ENCODE results near the gene ACP5. TPM values are rescaled to one million over a fixed set of nuclear protein-coding genes. Genes with fewer than 3 reads are reported as not detected.
A peak's percentile ranks its signal among the peaks of the same experiment; 100 is the strongest.
"Not testable (repeated sequence)": the region's sequence is repeated elsewhere in the genome, so short reads cannot be mapped to it uniquely, and the experiment has no call there.

ACP5 gene
- total and polyA plus RNA-seq, 11 donors, result 0.56 to 54.1 (median 2.8) TPM

DNA sequence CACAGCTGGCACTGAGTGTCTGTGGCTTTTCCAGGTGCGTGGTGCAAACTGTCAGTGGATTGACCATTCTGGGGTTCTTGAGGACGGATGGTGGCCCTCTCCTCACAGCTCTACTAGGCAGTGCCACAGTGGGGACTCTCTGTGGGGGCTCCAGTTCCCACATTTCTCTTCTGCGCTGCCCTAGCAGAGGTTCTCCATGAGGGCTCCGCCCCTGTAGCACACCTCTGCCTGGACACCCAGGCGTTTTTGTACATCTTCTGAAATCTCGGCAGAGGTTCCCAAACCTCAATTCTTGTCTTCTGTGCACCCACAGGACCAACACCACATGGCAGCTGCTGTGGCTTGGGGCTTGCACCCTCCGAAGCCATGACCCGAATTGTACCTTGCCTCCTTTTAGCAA, 29.0 kb upstream of the ACP5 start:
- TF ChIP-seq POLR2A (IDR thresholded peaks at IDR 0.05), result no peak
- TF ChIP-seq, protein P1, sequence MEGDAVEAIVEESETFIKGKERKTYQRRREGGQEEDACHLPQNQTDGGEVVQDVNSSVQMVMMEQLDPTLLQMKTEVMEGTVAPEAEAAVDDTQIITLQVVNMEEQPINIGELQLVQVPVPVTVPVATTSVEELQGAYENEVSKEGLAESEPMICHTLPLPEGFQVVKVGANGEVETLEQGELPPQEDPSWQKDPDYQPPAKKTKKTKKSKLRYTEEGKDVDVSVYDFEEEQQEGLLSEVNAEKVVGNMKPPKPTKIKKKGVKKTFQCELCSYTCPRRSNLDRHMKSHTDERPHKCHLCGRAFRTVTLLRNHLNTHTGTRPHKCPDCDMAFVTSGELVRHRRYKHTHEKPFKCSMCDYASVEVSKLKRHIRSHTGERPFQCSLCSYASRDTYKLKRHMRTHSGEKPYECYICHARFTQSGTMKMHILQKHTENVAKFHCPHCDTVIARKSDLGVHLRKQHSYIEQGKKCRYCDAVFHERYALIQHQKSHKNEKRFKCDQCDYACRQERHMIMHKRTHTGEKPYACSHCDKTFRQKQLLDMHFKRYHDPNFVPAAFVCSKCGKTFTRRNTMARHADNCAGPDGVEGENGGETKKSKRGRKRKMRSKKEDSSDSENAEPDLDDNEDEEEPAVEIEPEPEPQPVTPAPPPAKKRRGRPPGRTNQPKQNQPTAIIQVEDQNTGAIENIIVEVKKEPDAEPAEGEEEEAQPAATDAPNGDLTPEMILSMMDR (IDR thresholded peaks at IDR 0.05), result no peak
- ATAC-seq (no peak), DNase-seq (no peak)
- no peak overlapping the region for H3K27ac ChIP-seq
- WGBS, 4 donors, result 97 to 99% (median 98%) methylated on average over 8 of the region's 8 CpGs
- no peaks in the 10 kb centered on the region for H3K27me3 ChIP-seq
- peaks cover 0 to 25% (median 3%) of the 10 kb centered on the region in 9 donors for H3K36me3 ChIP-seq
- no peaks in the 10 kb centered on the region for H3K9me3 ChIP-seq
- peaks cover 0 to 5% (median 0%) of the 10 kb centered on the region in 12 donors for H3K4me1 ChIP-seq
- H3K4me3 ChIP-seq, result no peak overlapping the region
- intact Hi-C loops (cut with DNase I), result no loop called here

DNA sequence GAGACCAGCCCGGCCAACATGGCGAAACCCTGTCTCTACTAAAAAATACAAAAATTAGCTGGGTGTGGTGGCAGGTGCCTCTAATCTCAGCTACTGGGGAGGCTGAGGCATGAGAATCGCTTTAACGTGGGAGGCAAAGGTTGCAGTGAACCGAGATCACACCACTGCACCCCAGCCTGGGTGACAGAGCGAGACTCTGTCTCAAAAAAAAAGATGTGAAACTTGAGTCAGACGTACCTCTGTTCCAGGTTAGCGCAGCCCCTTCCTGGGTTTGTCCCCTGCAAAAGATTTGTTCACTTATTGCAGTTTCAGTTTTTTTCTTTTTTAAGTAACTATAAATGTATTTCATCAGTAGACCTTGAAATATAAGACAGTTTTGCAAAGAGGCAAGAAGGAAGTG, 22.3 kb upstream of the ACP5 start:
- not testable (repeated sequence) for ATAC-seq, H3K27me3 ChIP-seq, H3K9me3 ChIP-seq, H3K27ac ChIP-seq, DNase-seq, H3K4me3 ChIP-seq
- WGBS, 4 donors, result 93 to 95% (median 94%) methylated on average over 8 of the region's 8 CpGs
- peaks cover 0 to 19% (median 12%) of the 10 kb centered on the region in 12 donors for H3K4me1 ChIP-seq
- peaks cover 0 to 11% (median 4%) of the 10 kb centered on the region in 9 donors for H3K36me3 ChIP-seq
- intact Hi-C loops (cut with DNase I), result loop anchor here in 3 of 10 donors (5.0 to 10.0 kb wide), 3 partner anchors 42 to 225 kb away; partner anchors contain the start of genes ELOF1 (in 1 of the 3), SWSAP1 (in 1 of the 3) and ZNF653 (in 1 of the 3)

DNA sequence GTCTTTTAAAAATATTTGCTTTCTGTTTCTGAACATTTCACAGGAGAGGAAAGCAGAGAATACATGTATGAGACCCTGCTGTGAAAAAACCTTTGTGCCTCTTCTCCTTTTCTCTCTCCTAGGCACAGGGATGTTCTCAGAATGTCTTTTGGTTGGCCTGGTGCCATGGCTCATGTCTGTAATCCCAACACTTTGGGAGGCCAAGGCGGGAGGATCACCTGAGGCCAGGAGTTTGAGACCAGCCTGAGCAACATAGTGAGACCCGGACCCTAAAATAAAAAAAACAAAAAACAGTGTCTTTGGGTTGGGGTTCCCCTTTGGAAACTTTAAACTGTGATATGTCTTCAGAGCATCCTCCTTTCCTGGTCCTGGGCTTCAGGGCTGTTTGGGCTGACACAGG, 21.3 kb upstream of the ACP5 start:
- H3K36me3 ChIP-seq, result peaks cover 0 to 4% (median under 1%) of the 10 kb centered on the region in 9 donors
- H3K27me3 ChIP-seq, result no peaks in the 10 kb centered on the region
- DNase-seq (no peak), ATAC-seq (no peak)
- peaks cover 0 to 19% (median 12%) of the 10 kb centered on the region in 12 donors for H3K4me1 ChIP-seq
- 89 to 100% (median 92%) methylated on average over 2 of the region's 2 CpGs for WGBS, 4 donors
- H3K27ac ChIP-seq, result no peak overlapping the region
- H3K4me3 ChIP-seq, result peak overlapping the region in 4 of 12 donors; percentile 88 to 98 (median 92)
- no peak for TF ChIP-seq POLR2A (IDR thresholded peaks at IDR 0.05)
- TF ChIP-seq, protein P1 (IDR thresholded peaks at IDR 0.05), result no peak
- intact Hi-C loops (cut with DNase I), result loop anchor here in 3 of 10 donors (5.0 to 10.0 kb wide), 3 partner anchors 41 to 224 kb away; partner anchors contain the start of genes ELOF1 (in 1 of the 3), SWSAP1 (in 1 of the 3) and ZNF653 (in 1 of the 3)
- H3K9me3 ChIP-seq, result no peaks in the 10 kb centered on the region

DNA sequence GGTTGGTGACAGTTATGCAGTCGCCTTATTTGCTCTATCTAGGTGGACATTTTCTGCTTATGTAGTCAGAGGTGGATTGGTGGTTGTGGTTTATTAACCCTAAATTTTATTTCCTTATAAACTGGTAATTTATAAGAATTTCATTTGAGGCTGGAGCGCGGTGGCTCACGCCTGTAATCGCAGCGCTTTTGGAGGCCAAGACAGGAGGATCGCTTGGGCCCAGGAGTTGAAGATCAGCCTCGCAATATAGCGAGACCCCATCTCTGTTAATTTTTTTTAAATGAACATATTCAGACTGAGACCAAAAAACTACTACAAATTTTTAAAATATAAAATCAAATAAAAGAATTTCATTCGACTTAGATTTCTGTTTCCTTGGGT, 20.6 kb upstream of the ACP5 start:
- 61 to 74% (median 70%) methylated on average over 10 of the region's 10 CpGs for WGBS, 4 donors
- H3K27me3 ChIP-seq, result no peaks in the 10 kb centered on the region
- intact Hi-C loops (cut with DNase I), result loop anchor here in 3 of 10 donors (5.0 to 10.0 kb wide), 3 partner anchors 41 to 223 kb away; partner anchors contain the start of genes ELOF1 (in 1 of the 3), SWSAP1 (in 1 of the 3) and ZNF653 (in 1 of the 3)
- no peak for ATAC-seq
- peaks cover 0 to 19% (median 12%) of the 10 kb centered on the region in 12 donors for H3K4me1 ChIP-seq
- H3K36me3 ChIP-seq, result peaks cover 0 to 4% (median 0%) of the 10 kb centered on the region in 9 donors
- no peak for DNase-seq
- no peaks in the 10 kb centered on the region for H3K9me3 ChIP-seq
- TF ChIP-seq, protein P1 (IDR thresholded peaks at IDR 0.05), result no peak
- no peak for TF ChIP-seq POLR2A (IDR thresholded peaks at IDR 0.05)
- H3K27ac ChIP-seq, result peak overlapping the region in 9 of 12 donors; percentile 86 to 95 (median 92)
- H3K4me3 ChIP-seq, result peak overlapping the region; percentile 70 to 99 (median 88)
